Activated T-cell treated with anti-CD3 and anti-CD28 coated beads for 48 hours (primary cell): ENCODE data around the gene CDH12.

Experiments
- DNase-seq: peaks from one replicate; pipeline ENCODE4 v3.0.0-alpha.2; 2020; ENCODE audit warnings: low read depth

Gene CDH12

DNA sequence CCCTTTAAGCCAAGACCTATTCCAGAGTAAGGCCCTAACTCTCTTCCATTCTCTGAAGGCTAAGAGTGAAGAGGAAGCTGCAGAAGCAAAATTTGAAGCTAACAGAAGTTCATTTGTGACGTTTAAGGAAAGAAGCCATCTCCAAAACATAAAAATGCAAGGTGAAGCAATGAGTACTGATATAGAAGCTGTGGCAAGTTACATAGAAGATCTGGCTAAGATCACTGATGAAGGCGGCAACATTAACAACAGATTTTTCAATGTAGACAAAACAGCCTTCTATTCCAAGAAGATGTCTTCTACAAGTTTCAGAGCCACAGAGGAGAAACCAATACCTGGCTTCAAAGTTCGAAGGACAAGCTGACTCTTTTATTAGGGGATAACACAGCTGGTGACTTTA, 1143.4 kb downstream of the CDH12 start:
- DNase-seq = no peak

DNA sequence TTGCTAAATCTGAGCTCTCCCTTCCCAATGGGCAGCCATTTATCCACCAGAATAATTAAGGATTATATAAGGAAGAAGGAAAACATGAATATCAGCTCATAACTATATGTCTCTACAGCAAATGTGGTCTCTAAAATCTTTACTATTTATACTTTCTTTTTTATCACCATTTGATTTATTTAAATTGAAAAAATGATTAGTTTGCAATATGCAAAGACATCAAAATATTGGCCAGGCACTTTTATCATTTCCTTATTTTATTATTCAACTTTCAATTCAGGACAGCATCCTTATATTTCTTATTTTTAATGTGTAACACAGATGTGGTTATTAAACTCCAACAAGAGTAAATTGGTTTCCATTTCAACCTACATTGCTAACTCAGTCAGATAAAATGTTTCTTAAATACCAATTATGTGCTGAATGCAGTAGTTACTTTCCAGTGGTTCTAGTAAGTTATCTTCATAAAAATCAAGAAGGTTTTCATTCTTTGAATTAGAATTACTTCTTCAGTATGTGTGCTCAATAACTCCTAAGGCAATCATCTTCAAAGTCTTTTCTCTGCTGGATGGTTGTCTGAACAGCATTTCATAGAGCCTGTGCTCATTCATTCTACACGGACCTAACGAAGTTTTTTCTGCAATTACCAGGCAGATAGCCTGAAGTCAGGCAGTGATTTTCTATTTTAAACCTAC, 1148.0 kb downstream of the CDH12 start:
- DNase-seq = no peak

DNA sequence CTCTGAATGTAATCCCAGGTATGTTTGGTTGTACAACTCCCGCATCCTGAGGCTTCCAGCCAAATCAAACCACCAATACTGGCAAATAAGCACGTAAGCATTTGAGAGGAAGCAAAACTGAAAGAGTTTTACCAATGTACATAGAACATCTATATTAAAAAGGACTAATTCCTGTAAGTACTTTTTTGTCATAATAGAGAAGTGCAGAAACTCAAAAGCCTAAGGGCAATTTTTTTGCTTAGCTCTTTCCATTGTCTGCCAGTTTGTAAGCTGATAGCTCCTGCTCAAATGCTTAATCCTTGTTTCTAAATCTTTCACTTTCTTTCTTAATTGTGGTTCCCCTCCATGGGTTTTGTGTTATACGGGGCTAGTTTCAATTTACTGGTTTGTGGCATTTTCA, 1151.8 kb downstream of the CDH12 start:
- DNase-seq = no peak
